GM10248 (cell line): ENCODE data around the gene CRIM1.

Experiments used
- CTCF ChIA-PET: fragments of 300-600 bp; sonication (Branson Sonifier 250); formaldehyde crosslinking; extraction: SDS; loops from one replicate; lab custom pipeline; 2021; ENCODE audit warnings: antibody characterized with exemption; lab: Yijun Ruan, JAX
- POLR2A ChIA-PET: fragments of 350-650 bp; sonication (Branson Sonifier 250); formaldehyde crosslinking; extraction: SDS; loops from one replicate; lab custom pipeline; 2020; ENCODE audit warnings: antibody characterized with exemption; lab: Yijun Ruan, JAX
- DNase-seq: peaks from one replicate; pipeline ENCODE4 v3.0.0; 2012; ENCODE audit errors: extremely low spot score
- TF ChIP-seq, protein P1 (sequence below): IDR thresholded peaks from 2 replicates; pipeline ENCODE4 v1.5.1; 2012; ENCODE audit warnings: mild to moderate bottlenecking, low read depth; ENCODE audit errors: extremely low read depth, missing control alignments, control extremely low read depth

The CRIM1 gene

DNA sequence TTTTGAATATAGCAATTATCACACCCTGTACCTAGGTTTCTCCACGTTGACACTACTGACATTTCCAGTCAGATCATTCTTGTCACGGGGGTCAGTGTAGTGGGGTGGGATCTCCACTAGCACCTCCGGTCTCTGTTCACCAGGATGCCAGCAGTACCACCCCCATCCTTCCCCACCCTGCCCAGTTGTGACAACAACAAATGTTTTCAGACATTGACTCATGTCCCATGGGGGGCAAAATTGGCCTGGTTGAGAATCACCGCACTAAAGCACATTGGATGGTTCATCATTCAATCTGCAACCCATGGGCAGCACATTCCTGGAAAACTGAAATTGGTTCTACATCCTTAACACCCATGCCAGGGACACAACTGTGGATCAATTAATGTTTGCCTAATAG lies 210.1 kb downstream of the CRIM1 start:
- TF ChIP-seq, protein P1, sequence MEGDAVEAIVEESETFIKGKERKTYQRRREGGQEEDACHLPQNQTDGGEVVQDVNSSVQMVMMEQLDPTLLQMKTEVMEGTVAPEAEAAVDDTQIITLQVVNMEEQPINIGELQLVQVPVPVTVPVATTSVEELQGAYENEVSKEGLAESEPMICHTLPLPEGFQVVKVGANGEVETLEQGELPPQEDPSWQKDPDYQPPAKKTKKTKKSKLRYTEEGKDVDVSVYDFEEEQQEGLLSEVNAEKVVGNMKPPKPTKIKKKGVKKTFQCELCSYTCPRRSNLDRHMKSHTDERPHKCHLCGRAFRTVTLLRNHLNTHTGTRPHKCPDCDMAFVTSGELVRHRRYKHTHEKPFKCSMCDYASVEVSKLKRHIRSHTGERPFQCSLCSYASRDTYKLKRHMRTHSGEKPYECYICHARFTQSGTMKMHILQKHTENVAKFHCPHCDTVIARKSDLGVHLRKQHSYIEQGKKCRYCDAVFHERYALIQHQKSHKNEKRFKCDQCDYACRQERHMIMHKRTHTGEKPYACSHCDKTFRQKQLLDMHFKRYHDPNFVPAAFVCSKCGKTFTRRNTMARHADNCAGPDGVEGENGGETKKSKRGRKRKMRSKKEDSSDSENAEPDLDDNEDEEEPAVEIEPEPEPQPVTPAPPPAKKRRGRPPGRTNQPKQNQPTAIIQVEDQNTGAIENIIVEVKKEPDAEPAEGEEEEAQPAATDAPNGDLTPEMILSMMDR: no peak
- ChIA-PET CTCF (no interaction called here), POLR2A (no interaction called here)
- no peak for DNase-seq

DNA sequence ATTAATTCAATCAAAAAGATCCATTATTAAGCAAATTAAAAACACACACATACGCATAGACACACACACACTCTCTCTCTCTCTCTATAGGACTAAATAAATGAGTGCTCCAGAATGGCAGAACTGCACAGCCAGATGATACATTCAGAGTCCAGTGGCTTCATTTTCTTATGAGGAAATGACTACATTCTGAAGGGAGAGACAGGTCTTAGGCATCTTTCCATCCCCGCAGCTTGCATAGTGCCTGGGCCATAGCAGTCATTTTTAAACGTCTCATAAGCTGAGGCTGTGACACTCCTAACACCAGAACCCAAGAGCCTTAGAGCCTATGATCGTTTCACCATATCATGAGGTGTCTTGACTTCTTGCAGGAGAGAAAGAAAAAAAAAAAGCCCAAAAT lies 211.3 kb downstream of the CRIM1 start:
- ChIA-PET POLR2A (no interaction called here), CTCF (interaction anchor here (0.9 kb wide), 1 partner anchor 9 kb away, joined by 3 read pairs; no protein-coding TSS in a partner anchor)
- TF ChIP-seq, protein P1: no peak
- DNase-seq: no peak

DNA sequence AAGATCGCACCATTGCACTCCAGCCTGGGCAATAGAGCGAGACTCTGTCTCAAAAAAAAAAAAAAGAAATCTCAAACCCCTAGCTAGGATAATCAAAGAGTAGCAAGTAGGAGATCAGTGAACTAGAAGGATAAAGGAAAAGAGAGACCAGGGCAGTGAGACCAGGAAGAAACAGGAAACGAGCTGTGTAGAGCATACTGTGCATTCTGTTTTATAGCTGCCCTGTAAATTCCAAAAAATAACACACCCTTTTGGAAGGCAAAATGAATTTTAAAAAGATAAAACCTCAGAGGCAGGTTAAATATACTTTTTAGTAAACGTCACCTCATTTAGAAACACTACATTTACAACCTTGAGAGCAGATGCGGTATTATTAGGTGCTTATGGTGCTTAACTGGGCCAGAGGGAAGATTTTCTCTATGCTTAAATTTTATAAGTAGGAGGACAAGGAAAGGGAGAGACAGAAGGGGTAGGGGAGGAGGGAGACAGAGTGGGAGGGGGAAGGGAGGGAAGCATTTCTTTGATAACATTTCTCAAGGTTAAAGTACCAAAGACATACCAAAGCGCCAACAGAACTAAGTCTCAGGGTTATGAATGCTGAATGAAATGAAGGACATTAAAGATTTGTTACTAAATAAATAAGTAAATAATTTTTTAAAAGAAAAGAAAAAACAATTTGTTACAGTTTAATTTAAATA lies 212.3 kb downstream of the CRIM1 start:
- no peak for DNase-seq
- TF ChIP-seq, protein P1: no peak
- ChIA-PET CTCF (interaction anchor here (1.0 kb wide), 1 partner anchor 11 kb away, joined by 5 read pairs; no protein-coding TSS in a partner anchor), POLR2A (no interaction called here)

DNA sequence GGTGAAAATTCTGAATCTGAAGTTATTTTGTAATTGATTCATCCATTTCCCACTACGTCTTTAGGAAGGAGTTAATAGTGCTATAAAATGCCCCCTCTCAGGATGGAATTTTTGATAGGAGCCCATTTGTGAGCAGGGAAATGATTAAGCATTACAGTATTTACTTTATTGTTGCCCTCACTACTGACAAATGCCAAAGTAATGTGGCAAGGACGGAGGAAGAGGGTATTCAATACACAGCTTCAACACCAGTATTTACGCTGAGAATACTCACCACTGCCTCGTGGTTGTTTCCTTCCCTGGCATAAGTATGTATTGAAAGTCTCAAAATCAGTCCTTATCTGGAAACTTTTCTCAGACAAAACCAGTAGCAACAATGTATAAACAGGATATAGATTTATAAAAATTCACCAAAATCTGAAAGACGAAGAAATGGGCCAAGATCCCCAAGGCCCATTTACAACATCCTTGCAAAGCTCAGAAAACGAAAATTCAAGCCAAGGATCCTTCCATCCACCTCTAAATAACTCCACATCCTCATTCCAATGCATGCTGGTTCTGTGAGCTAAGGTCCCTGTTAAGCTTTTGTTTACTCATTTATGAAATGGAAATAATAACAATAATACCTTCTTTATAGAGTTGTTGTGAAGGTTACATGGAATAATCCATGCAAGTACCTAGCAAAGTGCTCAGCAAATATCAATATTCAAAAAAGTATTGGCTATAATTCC lies 213.1 kb downstream of the CRIM1 start:
- no peak for DNase-seq
- ChIA-PET POLR2A (no interaction called here), CTCF (interaction anchor here (1.0 to 1.6 kb wide), 6 partner anchors 9 to 216 kb away, joined by 3 to 7 read pairs (median 3); no protein-coding TSS in a partner anchor)
- TF ChIP-seq, protein P1: no peak

DNA sequence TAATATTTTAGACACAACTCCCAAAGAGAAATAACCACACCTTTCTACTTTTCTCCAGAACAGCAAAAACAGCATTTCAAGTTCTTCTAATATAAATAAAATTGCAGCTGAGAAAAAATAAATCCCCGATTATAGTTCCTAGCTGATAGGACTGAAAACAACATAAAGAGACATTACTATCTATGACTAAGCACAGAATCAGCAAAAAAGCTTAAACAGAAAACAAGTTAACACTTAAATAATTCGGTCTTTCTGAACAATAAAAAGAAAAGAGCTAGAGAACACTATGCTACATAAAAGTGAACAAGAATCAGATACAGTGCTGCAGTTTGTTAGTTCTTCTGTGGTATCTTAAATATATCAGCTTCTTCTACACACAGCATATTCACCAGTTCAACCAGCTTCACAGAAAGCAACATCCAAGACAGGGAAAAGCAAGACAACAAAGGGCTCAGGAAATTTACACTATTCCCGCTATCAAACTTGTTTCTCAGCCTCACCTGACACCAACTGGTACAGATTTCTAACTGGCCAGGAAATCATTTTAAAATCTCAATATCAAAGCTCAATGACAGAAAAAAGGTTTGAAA lies 213.8 kb downstream of the CRIM1 start:
- ChIA-PET CTCF (interaction anchor here (0.9 to 1.6 kb wide), 7 partner anchors 9 to 217 kb away, joined by 3 to 7 read pairs (median 3); no protein-coding TSS in a partner anchor), POLR2A (no interaction called here)

DNA sequence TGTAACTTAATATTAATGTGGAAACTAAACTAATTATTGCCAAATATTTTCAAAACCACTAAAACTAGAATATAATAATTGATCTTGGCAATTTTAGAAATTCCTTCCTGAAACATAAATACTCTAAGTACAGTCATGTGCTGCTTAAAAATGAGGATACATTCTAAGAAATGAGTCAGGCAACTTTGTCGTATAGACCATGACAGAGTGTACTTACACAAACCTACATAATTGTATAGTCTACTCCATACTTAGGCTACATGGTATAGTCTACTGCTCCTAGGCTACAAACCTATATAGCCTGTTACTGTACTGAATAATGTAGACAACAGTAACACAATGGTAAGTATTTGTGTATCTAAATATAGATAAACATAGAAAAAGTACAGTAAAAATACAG lies 214.8 kb downstream of the CRIM1 start:
- POLR2A ChIA-PET: no interaction called here
- no peak for DNase-seq
- CTCF ChIA-PET: interaction anchor here (1.2 kb wide), 1 partner anchor 97 kb away, joined by 3 read pairs; no protein-coding TSS in a partner anchor
- TF ChIP-seq, protein P1: no peak

More for the DNA sequence above, 213.8 kb downstream of the CRIM1 start:
- no peak for DNase-seq
- TF ChIP-seq, protein P1: no peak
